Lung (tissue), 12 donors: ENCODE data around the gene USP31. TPM values are rescaled to one million over a fixed set of nuclear protein-coding genes. Genes with fewer than 3 reads are reported as not detected.

Source experiments
- ATAC-seq: fragments of 200-7000 bp; cut with Tn5 transposase; one replicate; pipeline ENCODE4 v1.9.1; 2020; ENCODE audit warnings: moderate number of reproducible peaks; ENCODE audit not compliant: insufficient read depth, low FRiP score
- DNase-seq, 3 donors: peaks; one replicate each; pipeline ENCODE4 v3.0.0-alpha.2; 2013 to 2017
- H3K27ac ChIP-seq, 2 donors: one replicate each; pipeline ENCODE4 v1.5.1; 2013; ENCODE audit warnings: mild to moderate bottlenecking in 2 of 2, moderate library complexity in 2 of 2, control low read depth in 1 of 2, inconsistent platforms in 1 of 2, low read depth in 1 of 2, low read length in 1 of 2
- H3K27me3 ChIP-seq, 3 donors: one replicate each; pipeline ENCODE4 v1.5.1; 2013; ENCODE audit warnings: low read length in 2 of 3; ENCODE audit not compliant: control insufficient read depth in 3 of 3, insufficient read depth in 3 of 3
- H3K36me3 ChIP-seq, 4 donors: one replicate each; pipeline ENCODE4 v1.5.1; 2013; ENCODE audit warnings: low read length in 4 of 4, mild to moderate bottlenecking in 1 of 4, moderate library complexity in 1 of 4; ENCODE audit not compliant: control insufficient read depth in 4 of 4, insufficient read depth in 4 of 4
- H3K4me1 ChIP-seq, 5 donors: one replicate each; pipeline ENCODE4 v1.5.1; 2013; ENCODE audit warnings: low read length in 5 of 5, mild to moderate bottlenecking in 2 of 5, moderate library complexity in 1 of 5; ENCODE audit not compliant: control insufficient read depth in 5 of 5, insufficient read depth in 5 of 5
- H3K4me3 ChIP-seq: one replicate; pipeline ENCODE4 v1.5.1; 2013; ENCODE audit warnings: mild to moderate bottlenecking, control low read depth, moderate library complexity
- H3K9ac ChIP-seq, 2 donors: one replicate each; pipeline ENCODE4 v1.5.1; 2013; ENCODE audit warnings: low read length in 2 of 2, control low read depth in 1 of 2; ENCODE audit not compliant: insufficient read depth in 1 of 2
- H3K9me3 ChIP-seq, 4 donors: one replicate each; pipeline ENCODE4 v1.5.1; 2013; ENCODE audit warnings: low read length in 3 of 4, mild to moderate bottlenecking in 1 of 4, moderate library complexity in 1 of 4; ENCODE audit not compliant: control insufficient read depth in 4 of 4, insufficient read depth in 3 of 4
- WGBS, 2 donors: extraction: QIAGEN DNeasy Blood & Tissue Kit; methylation state at CpG; one replicate each; pipeline ENCODE4 v1.1.7; 2013; 5-methylcytosine and 5-hydroxymethylcytosine counted together
- polyA plus RNA-seq, 2 donors: library from polyadenylated mRNA; stranded (reverse); fragments of 200-250 nt; gene quantifications; one replicate each; pipeline ENCODE4 v1.2.1, GENCODE V29; 2013
- total RNA-seq, 2 donors: library from RNA; depleted of rRNA in 1 of 2; stranded (reverse); fragments of >200 nt in 1 of 2; gene quantifications; one replicate each; pipeline ENCODE4 v1.2.1, GENCODE V29; 2014 to 2021
- TF ChIP-seq, protein P1 (sequence below): IDR thresholded peaks from 2 replicates; pipeline ENCODE4 v1.5.1; 2012; ENCODE audit warnings: mild to moderate bottlenecking; ENCODE audit errors: control extremely low read depth, extremely low read depth
- donor health status: control.
- donor health status: control.
- donor health status: Bipolar disorder and iron deficiency.
- donor health status: healthy.
- donor health status: DM: yes; HTN: yes; CAD: no.

USP31 gene
- total and polyA plus RNA-seq, 4 donors: 3.4 to 26.3 (median 10.0) TPM

DNA sequence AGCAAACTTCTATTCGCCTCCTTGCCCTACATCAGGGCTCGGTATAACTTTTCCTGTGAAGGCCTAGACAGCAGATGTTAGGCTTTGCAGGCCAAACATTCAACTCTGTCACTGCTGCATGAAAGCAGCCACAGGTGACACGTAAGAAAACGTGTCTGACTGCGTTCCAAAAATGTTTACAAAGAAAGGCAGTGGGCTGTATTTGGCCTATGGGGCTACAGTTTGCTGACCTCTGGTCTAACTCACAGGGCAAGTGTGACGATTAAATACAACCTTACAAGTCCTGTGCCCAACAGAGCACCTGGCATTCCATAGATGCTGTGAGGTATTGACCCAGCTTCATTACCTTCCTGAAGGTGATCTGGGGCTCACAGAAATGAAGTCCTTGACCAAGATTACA lies 79.4 kb downstream of the USP31 start:
- Histone ChIP-seq H3K4me3 (no peak overlapping the region), H3K9me3 (no peaks in the 10 kb centered on the region), H3K36me3 (peaks cover 4 to 36% (median 14%) of the 10 kb centered on the region in 4 donors), H3K4me1 (peaks cover 0 to 4% (median 0%) of the 10 kb centered on the region in 5 donors), H3K27ac (peak overlapping the region in 1 of 2 donors; percentile 80), H3K9ac (no peak overlapping the region), H3K27me3 (no peaks in the 10 kb centered on the region)
- WGBS, 2 donors: 95 to 97% methylated on average over 6 of the region's 6 CpGs
- no peak for DNase-seq
- TF ChIP-seq, protein P1, sequence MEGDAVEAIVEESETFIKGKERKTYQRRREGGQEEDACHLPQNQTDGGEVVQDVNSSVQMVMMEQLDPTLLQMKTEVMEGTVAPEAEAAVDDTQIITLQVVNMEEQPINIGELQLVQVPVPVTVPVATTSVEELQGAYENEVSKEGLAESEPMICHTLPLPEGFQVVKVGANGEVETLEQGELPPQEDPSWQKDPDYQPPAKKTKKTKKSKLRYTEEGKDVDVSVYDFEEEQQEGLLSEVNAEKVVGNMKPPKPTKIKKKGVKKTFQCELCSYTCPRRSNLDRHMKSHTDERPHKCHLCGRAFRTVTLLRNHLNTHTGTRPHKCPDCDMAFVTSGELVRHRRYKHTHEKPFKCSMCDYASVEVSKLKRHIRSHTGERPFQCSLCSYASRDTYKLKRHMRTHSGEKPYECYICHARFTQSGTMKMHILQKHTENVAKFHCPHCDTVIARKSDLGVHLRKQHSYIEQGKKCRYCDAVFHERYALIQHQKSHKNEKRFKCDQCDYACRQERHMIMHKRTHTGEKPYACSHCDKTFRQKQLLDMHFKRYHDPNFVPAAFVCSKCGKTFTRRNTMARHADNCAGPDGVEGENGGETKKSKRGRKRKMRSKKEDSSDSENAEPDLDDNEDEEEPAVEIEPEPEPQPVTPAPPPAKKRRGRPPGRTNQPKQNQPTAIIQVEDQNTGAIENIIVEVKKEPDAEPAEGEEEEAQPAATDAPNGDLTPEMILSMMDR: no peak
- ATAC-seq: no peak

DNA sequence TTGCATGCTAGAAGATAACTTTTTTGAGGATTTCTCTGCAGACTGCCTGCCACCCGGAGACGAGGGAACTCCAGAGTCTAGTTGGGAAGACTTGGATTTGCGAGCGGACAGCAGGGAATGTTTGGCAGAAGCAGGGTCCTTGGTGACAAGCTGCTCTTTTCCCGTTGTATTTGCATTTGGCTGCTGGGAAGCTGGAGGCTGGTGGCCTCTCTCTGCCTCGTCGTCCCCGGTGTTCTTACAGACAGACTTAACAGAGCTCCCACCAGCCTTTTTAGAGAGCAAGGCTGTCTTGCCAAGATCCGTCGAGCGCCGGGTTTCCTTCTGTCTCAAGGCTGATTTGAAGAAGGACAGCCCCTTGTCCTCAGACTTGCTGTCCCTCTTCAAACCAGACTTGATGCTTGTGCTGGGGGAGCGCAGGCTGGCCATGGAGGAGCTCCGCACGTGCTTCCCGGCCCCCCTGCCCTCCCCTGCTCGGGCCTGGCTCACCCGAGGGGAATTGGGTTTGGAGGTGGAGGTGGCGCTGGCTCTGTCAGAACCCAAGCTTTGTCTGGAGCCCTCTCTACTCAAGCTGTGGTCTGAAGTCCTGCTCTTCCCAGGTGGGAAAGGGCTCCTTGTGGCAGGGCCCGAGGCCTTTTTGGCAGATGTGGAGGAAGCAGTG lies 81.0 kb downstream of the USP31 start:
- no peak for DNase-seq
- ATAC-seq: no peak
- H3K4me1 ChIP-seq: peaks cover 0 to 2% (median 0%) of the 10 kb centered on the region in 5 donors
- WGBS, 2 donors: 96% methylated on average over 20 of the region's 20 CpGs
- no peaks in the 10 kb centered on the region for H3K27me3 ChIP-seq
- H3K4me3 ChIP-seq: no peak overlapping the region
- H3K27ac ChIP-seq: no peak overlapping the region
- no peaks in the 10 kb centered on the region for H3K9me3 ChIP-seq
- no peak overlapping the region for H3K9ac ChIP-seq
- H3K36me3 ChIP-seq: peaks cover 4 to 28% (median 15%) of the 10 kb centered on the region in 4 donors
- TF ChIP-seq, protein P1: no peak

DNA sequence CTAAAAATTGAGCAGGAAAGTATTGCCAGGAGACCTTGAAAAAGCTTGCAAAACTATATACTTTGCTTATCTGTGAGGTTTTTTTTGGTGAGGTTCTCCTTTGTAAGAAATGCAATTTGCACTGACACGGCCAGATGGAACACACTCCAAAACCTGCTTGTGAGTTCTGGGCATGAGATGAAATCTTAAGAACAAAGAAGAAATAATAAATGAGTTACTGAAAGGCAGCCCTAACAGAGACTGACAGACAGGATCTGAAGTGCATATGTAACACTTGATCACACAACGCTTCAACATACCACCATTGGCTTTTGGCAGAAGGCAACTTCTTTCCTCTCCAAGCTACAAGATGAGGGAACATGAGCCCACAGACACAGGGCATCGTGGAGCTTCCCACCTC lies 82.6 kb downstream of the USP31 start:
- Histone ChIP-seq H3K4me3 (no peak overlapping the region), H3K36me3 (peaks cover 0 to 22% (median 14%) of the 10 kb centered on the region in 4 donors), H3K9ac (no peak overlapping the region), H3K4me1 (peaks cover 0 to 2% (median 0%) of the 10 kb centered on the region in 5 donors), H3K27me3 (no peaks in the 10 kb centered on the region), H3K9me3 (no peaks in the 10 kb centered on the region), H3K27ac (no peak overlapping the region)
- 64 to 78% methylated on average over 3 of the region's 3 CpGs for WGBS, 2 donors
- DNase-seq: peak in 1 of 3 donors; percentile 7
- TF ChIP-seq, protein P1: no peak
- no peak for ATAC-seq
